Stimulated activated CD8-positive, alpha-beta memory T cell treated with anti-CD3 and anti-CD28 coated beads, Interleukin-7, amount 100 ng/mL, for 1 hour (primary cell): ENCODE data around the gene IL9R.
"Not testable (repeated sequence)": the region's sequence is repeated elsewhere in the genome, so short reads cannot be mapped to it uniquely, and the experiment has no call there.

Experiments used
- DNase-seq, 2 donors: peaks; one replicate each; pipeline ENCODE4 v3.0.0-alpha.2; 2020; ENCODE audit warnings: low read depth in 2 of 2

The IL9R gene, protein sequence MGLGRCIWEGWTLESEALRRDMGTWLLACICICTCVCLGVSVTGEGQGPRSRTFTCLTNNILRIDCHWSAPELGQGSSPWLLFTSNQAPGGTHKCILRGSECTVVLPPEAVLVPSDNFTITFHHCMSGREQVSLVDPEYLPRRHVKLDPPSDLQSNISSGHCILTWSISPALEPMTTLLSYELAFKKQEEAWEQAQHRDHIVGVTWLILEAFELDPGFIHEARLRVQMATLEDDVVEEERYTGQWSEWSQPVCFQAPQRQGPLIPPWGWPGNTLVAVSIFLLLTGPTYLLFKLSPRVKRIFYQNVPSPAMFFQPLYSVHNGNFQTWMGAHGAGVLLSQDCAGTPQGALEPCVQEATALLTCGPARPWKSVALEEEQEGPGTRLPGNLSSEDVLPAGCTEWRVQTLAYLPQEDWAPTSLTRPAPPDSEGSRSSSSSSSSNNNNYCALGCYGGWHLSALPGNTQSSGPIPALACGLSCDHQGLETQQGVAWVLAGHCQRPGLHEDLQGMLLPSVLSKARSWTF

DNA sequence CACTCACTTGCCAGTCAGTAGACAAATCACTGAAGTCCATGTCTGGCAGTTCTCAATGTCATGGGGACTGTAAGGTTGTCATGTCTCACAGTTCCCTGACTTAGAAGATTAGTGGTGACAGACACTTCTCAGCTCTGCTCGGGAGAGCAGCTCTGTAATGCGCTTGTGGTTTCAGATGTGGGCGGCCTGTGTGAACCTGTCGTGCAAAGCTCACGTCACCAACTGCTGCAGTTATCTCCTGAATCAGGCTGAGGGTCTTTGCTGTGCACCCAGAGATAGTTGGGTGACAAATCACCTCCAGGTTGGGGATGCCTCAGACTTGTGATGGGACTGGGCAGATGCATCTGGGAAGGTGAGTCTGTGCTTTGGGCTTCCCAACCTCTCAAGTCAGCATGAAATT lies at the start of gene IL9R:
Gene IL9R (plus strand): TSS at position 261 of the 400 bp plus-strand sequence. CDS start 64 bp downstream, at position 325.
- DNase-seq: peak in 1 of 2 donors; percentile 1

DNA sequence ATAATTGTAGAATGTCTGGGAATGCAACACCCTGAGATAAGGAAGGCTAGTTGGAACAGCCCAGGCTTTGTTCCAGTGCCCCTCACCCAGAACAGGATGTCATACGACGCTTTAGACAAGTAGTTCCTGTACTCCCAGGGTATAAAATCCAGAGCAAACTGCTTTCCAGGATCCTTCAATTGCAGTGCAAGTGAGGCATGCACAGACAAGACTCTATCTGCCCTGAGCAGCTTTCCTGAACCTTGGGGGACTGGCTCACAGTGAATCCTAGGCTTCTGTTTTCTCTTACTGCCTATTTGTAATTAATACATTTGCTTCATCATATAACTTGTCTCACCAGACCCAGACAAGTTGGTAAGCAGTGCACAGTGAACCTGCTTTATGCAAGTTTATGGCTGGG lies 48.4 kb upstream of the IL9R start:
- no peak for DNase-seq

DNA sequence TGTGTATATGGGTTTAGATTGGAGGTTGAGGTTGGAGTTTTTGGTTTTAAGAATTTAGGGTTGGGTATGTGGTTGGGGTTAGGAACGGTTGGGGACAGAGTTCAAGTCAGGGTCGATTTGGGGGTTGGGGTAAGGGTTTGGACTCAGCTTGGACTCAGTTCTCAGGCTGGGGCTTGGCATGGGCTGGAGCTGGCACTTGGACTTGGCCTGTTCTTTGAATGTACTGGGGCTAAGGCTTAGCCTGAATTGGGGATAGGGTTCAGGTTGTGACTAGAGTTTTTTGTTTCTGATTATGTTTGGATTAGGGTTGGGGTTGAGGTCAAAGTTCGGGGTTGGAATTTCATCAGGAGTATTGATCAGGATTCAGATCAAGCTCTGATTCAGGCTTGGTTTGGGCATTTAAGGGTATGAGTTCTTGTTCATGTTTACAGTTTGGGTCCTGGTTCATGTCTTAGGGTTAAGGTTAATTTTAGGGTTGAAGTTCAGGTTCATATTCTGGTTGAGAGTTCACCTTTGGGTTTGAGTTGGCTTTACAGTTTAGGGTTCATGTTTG lies 46.2 kb upstream of the IL9R start:
- no peak for DNase-seq

DNA sequence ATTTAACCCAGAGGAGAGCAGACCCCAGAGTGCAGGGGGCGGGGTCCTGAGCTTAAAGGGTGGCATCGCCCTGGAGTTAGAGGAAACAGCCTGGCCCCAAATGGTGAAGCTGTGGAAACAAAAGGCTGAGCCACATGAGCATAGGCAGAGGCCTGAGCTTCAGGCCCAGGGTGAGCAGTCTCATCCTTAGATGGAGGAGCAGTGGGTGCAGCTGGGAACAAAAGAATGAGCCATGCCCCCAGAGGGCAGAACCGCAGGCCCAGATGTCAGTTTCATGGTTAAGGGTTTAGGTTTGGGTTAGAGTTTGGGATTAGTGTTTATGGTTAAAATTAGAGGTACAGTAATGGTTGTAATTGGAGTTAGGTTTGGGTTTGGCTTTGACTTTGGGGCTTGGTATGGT lies 44.4 kb upstream of the IL9R start:
- DNase-seq: no peak

DNA sequence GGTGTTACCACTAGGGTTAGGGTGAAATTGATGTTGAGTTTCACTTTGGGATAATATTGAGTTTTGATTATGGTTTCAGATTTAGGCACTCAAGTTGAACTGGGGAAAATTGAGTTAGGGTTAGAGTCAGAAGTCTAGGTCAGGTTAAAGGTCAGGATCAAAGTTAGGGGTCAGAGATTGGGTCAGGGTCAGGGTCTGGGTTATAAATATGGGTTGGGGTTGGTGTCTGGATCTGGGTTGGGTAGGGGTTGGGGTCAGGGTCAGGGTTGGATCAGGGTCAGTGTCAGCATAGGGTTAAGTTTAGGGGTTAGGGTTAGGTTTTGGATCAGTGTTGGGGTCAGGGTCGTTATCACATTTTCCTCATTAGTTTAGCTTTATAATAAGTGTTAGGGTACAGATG lies 42.7 kb upstream of the IL9R start:
- no peak for DNase-seq

DNA sequence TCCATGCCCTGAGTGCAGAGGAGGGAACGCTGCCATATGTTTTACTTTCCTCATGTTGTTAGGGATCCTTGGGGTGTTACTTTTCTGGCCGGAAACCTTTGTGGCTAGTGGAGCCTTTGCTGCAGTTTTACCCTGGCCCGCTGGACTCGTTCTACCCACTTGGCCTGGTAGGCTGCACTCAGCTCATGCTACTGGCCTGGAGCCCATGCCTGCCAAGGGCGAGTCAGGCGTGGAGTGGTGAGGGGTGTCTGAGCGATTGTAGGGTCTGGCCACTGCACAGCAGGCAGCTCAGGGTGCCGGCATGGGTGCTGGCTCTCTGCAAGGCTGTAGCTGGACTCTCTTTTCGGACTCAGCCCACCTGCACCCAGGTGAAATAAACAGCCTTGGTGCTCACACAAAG lies 41.4 kb upstream of the IL9R start:
- DNase-seq: no peak

DNA sequence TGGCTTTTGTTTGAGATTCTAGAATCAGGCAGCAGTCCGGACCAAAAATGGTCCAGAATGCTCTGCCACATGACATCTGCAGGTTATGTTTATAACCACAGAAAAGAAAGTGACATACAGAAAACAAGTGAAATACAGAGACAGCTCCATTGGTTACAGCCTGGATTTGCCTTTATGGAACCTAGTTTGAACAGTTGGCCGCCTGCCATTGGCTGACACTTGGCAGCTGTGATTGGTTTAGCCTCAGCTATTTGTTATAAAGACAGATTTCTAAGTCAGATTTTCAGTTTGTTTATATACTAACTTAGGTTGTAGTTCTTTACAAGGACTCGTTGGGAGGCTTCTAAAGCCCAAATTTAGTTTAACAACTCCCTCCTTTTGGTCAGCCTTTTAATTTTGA lies 40.8 kb upstream of the IL9R start:
- no peak for DNase-seq

DNA sequence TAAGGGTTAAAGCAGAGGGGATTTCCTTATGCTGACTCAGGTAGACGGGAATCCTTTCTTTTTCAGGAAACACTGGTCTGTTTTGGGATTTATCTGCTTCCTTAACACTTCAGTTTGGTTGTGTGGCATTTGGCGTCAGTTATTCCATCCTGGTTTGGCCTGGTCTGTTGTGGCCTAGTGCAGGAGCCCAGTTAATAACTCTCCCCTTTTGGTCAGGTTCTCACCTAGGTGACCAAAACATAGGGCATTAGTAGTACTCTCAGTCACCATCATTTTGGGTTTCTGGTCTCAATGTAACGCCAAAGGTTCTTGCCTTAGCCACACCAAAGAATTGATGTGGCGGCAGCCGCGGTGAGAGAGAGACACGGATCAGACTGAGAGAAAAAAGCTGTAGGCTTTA lies 39.7 kb upstream of the IL9R start:
- no peak for DNase-seq

DNA sequence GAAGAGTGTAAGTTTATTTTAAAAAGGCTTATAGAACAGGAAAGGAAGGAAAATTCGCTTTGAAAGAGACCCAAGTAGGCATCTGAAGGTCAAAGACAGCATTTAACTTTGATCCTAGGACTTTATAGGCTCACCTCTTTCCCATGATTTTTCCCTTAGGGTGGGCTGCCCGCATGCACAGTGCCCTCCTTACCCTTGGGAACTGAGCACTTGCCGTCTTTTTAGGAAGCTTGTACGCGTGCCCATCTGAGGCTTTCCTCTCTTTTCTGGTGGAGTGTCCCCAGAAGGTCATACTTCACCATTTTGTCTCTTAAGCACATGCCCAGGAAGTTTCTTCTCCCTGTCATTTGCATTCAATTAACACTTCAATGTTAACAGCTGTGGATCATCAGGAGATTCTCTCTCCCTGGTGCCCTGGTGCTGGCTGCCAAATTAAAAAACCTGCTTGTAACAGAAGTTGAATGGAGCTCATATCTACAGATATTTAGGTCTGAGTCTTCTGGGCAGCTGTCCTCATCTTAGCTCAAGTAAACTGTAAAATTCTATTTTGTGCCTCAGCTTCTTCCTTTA lies 38.4 kb upstream of the IL9R start:
- DNase-seq: no peak

DNA sequence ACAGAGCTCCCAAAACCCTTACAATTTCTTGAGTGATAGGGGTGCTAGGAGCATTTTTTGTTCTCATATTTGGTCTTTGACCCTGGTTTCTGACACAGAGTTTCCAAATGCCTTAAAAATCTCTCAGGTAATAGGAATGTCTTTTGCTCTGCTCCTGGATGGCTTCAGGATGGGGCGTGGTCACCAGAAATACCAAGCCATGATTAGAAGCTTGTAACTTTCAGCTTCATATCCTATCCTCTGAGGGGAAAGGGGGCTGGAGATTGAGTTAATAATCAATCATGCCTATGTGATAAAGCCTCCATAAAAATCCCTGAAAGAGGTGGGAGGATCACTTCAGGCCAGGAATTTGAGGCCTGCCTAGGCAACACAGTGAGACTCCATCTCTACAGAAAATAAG lies 34.6 kb upstream of the IL9R start:
- no peak for DNase-seq

DNA sequence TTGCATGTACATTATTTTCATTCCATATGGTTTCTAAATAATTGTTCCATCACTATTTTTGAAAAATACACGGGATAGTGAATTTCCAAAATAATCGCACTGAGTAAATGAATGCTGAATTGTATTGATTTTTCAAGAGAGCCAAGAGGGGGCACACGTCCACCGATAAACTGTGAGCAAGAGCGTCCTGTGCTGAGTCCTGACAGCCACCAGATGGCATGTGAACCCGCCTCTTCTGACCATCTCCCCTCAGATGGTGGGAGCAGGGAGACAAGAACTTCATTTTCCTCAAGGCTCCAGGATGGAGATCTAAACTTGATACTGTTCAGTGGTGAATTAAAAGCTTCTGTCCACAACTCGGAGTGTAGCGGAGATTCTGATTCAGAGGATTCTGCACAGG lies 30.6 kb upstream of the IL9R start:
- DNase-seq: peak in 1 of 2 donors; percentile 3

DNA sequence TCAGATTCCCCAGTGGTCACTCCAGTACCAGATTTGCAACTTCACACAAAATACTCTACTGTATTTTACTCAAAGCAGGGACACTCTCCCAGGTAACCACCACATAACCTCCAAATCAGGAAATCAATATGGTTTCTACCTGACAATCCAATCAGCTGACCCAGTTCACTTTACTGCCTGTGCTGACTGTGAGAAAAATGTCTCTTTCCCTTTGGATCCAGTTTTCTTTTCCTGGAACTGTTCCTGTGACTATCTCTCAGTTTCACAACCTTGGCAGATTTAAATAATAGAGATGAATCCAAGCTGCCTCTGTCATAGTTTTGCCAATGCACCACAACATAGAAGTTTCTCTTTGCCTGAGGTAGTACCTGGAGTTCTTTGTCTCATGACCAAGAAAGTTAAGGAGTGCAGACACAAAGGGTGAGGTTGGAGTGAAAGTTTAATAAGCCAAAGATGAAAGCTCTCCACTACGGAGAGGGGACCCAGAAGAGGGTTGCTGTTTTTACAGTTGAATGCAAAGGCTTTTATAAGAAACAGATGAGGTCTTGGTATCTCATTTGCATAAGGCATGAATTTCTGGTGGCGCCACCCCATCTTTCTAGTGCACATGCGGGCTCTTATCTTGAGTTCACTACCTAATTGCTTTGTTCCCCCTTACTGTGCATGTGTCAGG lies 29.7 kb upstream of the IL9R start:
- no peak for DNase-seq

DNA sequence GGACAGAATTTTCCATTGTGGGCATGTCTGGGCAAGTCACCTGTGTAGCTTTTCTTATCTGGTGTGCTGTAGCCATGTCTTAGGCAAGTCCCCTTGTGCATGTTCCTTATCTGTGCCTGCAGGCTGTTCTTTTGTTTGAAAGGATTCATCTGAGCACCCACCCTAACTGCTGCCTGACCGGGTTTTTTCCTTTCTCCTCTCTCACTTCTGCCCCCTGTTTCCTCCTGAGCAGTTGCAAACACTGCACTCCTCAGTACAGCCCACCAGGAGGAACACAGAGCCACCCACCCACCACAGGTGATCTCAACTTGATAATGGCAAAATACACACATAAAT lies 29.2 kb upstream of the IL9R start:
- no peak for DNase-seq

DNA sequence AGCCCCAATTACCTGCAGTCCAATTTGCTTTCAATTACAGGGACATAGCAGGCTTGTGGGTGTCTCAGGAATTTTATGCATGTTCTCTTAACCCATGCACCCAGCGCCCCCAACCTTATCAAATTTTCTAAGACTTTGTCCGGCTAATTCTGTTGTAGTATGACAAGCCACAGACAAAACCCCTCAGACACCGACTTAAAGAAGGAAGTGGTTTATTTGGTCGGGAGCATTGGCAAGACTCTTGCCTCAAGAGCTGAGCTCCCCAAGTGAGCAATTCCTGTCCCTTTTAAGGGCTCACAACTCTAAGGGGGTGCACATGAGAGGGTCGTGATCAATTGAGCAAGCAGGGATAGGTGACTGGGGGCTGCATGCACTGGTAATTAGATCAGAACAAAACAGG lies 28.7 kb upstream of the IL9R start:
- no peak for DNase-seq

DNA sequence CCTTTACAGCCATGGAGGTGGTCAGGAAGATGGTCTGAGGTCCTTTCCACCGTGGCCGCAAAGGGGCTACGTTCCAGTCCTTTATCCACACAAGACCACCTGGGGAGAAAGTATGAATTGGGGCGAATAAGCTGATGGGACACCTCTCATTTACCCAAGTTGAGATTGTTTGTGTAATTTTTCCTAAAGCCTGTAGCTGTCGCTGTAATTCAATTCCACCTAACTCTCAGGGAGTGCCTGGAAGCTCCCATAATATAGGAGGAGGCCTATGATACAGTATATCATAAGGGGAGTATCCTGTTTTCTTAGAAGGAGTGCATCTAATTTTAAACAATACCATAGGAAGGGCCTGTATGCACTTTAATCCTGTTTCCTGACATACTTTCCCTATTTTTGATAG lies 25.8 kb upstream of the IL9R start:
- DNase-seq: not testable (repeated sequence)

DNA sequence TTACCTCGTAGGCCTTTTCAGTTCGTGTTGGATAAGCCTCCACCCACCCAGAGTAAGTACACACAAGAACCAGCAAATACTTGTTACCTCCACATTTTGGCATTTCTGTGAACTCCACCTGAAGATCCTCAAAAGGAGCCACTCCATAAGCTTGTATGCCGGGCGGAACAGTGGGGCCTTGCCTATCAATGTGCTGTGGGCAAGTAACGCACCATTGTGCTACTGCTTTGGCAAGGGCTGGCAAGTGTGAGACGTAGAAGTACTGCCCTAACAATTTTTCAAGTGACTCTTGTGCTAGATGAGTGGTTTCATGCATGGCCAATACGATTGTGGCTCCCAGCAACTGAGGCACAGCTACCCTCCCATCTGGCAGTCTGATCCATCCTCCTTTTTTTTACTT lies 25.3 kb upstream of the IL9R start:
- not testable (repeated sequence) for DNase-seq

DNA sequence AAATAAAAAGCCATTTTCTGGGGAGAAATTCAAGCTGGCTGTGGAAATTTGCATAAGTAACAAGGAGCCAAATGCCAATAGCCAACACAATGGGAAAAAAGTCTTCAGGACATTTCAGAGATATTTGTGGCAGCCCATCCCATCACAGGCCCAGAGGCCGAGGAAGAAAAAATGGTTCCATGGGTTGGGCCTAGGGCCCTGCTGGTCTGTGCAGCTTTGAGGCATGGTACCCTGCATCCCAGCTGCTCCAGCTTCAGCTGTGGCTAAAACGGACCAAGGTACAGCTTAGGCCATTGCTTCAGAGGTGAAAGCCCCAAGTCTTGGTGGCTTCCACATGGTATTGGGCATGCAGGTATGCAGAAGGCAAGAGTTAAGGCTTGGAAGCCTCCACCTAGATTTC lies 14.2 kb upstream of the IL9R start:
- no peak for DNase-seq

DNA sequence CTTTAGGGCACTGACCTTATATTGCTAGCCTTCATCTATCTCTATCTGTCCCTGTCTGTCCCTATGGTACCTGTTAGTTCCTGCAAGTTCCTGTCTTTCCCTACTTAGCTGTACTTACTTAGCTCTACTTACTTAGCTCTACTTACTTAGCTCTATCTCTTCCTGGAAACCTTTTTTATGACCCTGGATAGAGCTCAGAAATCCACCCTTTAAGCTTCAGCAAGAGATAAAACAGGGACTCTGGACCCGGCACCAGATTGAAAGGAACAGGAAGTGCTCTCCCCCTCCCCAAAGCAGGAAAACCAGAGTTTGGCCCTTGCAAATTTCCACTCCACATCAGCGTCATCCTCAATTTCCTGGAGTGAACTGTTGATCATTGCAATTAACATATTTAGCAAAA lies 12.3 kb upstream of the IL9R start:
- no peak for DNase-seq

DNA sequence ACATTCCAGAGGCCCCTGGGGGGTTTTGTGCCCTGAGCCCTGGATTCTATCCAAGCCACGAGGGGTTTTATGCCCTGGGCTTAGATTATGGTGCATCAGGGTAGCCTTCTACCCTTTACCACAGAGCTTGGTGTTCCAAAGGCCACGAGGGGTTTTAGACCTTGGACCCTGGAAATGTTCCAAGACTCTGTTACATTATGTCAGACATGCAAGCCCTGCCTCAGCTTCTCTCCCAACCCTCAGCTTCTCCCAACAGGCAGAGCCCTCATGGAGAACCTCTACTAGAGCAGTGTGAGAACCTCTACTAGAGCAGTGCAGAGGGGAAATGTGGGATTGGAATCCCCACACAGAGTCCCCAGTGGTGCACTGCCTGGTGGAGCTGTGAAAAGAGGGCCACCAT lies 10.5 kb upstream of the IL9R start:
- not testable (repeated sequence) for DNase-seq

DNA sequence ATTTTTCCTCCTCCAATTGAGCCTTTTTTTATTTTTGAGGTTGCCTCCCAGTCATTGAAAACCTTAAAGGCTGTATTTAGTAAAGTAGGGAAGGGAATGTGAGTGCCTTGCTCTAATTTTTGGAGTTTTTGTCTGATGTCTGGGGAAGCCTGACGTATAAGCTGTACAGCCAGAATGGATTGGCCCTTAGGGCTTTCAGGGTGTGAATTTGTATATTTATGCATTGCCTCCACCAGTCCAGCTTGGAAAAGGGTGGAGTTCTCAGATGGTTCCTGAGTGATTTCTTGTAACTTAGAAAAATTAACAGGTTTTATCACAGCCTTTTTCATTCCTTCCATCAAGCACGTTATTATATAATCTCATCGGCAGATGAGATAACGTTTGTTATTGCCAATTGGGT lies 8.6 kb upstream of the IL9R start:
- DNase-seq: no peak

DNA sequence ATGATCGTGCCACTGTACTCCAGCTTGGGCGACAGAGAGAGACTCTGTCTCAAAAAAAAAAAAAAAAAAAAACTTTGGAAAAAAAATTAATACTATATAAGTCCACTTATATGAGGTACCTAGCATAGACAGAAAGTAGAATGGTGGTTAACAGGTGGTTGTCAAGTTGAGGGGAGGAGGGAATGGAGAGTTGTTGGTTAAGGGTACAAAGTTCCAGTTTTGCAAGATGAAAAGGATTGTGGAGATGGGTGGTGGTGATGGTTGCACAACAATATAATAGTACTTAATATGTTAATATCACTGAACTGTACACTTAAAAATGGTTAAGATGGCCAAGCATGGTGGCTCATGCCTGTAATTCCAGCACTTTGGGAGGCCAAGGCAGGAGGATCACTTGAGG lies 4.1 kb upstream of the IL9R start:
- DNase-seq: no peak

DNA sequence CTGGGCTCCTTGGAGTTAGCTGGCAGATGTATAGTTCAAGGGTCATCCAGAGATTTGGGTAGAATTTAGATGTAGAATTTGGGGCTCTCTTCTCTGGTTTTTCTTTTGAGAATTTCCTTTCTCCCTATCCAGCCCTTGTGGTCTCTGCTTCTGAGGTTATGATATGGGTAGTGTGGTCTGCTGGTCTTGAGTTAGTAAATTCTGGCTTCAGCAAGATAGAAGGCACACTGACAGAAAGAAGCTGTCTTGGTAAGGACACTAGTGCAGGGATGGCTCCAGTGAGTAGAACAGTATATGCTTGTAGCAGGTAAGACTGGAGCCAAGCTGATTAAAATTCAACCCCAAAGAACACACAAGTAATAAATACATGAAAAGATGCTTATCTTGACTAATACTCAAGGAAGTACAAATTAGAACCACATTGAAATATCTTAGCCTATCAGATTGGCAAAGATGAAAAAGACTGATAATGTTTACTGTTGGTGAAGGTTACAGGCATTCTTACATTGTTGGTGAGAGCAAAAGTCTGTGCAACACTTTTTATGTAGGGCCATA lies 2.1 kb upstream of the IL9R start:
- DNase-seq: no peak
